KG1 (cell line): ENCODE measurements around the gene POU5F2.

Source experiments
- DNase-seq: peaks from one replicate; lab custom pipeline; 2025; lab: John Stamatoyannopoulos, UW

POU5F2 gene, protein sequence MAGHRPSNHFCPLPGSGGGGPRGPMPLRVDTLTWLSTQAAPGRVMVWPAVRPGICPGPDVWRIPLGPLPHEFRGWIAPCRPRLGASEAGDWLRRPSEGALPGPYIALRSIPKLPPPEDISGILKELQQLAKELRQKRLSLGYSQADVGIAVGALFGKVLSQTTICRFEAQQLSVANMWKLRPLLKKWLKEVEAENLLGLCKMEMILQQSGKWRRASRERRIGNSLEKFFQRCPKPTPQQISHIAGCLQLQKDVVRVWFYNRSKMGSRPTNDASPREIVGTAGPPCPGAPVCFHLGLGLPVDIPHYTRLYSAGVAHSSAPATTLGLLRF

DNA sequence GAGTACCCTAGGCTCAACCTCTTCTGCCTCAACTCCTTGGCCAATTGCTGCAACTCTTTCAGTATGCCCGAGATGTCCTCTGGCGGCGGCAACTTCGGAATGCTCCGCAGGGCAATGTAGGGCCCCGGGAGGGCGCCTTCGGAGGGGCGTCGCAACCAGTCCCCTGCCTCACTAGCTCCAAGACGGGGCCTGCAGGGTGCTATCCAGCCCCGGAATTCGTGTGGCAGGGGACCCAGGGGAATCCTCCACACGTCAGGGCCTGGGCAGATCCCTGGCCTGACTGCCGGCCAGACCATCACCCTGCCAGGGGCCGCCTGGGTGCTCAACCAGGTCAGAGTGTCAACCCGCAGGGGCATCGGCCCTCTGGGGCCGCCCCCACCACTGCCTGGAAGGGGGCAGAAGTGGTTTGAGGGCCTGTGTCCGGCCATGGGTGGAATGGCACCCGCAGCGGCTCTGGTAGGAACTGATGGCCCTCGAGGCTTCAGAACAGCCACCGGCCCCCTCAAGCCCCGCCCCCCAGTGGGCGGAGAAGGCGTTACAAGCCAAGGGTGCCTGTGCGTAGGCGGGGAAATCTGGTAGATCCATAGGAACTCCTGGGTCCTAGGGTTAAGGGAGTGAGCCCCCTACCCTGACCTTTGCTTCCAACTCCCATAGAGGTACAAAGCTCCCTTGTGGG, at the start of gene POU5F2:
Gene POU5F2, minus strand, starts transcription at position 465 of the 676 bp plus-strand sequence. Its CDS starts 37 bp downstream, at position 428.
- DNase-seq, result no peak

DNA sequence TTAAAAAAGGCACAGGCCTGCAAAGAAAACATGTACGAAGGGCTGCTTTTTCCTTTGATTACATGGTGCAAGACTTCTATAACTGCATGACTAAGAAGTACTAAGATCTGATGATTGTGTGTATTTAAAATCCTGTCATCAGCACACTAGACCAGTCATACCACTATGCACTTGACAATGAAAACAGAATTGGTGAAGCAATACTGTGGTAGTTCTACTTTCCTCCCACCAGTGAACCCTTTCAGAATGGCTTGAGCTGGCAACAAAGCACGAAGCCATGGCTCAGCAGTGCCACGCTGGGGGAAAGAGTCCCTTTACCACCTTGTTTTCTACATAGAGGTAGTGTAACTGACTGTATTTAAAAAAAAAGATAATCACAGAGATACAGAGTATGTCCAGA, 49.0 kb upstream of the POU5F2 start:
- no peak for DNase-seq

DNA sequence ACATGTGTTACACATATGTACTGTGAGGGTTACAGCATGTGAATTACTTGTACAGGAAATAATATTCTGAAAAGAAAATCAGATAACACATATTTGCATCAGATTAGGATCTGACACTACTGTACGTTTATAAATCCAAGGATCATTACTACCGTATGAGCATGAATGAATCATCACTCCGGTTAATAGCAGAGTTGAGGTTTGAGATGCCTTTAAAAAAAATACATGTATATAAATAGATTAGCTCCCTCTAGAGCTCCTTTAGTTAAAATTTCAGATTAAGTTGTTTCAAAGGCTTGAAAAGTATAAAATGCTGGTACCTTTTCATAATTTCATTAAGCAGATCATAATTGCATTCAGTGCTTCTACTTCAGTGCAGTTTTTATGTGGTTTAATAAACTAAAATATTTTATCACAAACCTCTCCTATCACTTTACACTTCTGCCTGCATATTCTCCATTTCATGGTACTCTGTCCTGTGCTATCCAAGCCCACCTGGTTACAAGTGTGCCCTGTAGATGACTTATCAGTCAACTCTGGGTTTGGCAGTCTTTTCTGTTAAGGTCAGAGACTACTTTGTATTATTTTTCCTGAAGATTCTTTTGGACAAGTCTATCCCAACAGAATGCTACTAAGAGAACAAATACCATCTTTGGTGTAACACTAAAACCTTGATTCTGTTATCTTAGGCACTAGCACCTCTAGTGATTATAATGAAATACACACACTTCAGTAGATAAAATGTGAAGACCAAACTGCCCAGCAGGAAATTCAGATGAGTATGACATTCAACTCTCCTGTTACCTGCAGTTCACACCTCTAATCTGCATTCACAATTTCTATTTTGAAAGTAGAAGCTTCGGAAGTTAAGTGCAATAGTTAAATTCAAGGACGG, 48.0 kb upstream of the POU5F2 start:
- DNase-seq, result no peak

DNA sequence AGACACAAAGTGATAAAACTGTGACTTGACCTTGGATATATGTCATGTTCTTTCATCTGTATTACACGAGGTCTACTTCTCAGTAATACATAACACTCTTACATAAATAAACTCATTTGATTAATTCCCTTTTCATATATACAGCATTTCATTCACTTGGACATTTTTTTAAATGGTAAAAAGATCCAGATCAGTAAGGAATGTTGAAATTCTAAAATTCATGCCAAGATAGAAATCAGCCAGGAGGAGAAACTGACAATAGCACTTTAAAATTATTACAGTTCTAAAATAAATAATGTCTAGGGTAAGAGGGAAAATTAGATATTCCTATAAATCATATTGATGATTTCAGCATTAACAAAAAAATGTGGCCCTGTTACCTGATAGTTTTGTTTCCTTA, 46.2 kb upstream of the POU5F2 start:
- no peak for DNase-seq

DNA sequence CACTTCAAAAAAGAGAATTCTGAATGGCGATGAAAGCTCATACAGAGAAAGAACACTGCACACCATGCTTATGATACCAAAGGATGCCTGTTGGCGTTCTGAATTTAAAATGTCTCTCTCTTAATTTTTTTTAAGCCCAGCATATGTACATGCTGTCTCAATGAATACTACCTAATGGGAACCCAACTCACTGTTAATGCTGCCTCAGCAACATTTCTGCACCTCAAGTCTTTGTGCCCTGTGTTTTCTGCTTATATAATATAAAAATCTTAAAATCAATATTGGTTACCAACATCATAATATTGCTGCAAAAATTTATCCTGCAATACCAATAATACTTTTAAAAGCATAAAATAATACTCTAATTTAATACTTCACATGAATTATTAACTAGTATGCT, 44.1 kb upstream of the POU5F2 start:
- DNase-seq, result no peak

DNA sequence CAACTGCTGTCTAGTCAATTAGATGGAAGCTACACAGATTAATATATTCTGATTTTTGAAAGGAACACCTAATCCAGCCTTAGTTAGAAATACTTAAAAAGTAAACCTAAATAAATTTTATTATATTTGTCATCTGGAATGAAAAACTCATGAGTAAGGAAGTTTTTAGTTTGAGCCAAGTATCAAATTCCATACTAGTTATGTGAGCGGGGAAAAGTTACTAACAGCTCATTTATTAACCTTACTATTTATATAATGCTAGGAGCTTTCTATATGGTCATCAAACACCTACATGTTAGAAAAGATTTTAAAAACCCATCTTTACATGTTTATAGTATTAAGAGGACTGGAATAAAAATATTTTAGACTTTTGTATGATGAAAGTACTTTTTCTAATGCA, 41.6 kb upstream of the POU5F2 start:
- DNase-seq, result no peak

DNA sequence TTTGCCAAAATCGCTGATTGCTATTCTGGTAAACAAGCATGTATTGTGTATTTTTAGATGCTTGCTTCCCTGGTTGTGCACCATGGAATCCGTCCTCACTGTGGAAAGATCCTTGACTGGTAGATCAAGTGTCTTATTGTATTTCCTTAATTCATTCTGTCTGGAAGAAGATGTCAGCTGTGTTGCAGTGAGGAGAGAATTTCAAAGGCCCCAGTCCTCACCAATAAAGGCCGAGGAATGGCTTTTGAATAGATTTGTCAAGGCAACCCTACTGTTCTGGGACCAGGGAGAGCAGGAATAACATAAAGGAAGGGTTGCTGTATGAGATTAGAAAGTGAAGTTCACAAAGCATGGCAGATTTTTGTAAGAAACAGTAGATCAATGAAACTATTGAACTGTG, 36.2 kb upstream of the POU5F2 start:
- DNase-seq, result no peak

DNA sequence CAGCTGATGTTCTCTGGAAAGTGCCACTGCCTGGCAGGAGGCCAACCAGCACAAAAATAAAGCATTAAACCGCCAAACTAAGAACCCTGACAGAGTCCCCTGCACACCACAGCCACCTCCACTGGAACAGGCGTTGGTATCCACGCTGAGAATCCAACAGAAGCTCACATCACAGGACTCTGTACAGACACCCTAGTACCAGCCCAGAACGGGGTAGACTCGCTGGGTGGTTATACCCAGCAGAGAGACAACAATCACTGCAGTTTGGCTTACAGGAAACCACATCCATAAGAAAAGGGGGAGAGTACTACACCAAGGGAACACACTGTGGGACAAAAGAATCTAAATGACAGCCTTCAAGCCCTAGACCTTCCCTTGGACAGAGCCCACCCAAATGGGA, 15.0 kb upstream of the POU5F2 start:
- DNase-seq, result no peak

DNA sequence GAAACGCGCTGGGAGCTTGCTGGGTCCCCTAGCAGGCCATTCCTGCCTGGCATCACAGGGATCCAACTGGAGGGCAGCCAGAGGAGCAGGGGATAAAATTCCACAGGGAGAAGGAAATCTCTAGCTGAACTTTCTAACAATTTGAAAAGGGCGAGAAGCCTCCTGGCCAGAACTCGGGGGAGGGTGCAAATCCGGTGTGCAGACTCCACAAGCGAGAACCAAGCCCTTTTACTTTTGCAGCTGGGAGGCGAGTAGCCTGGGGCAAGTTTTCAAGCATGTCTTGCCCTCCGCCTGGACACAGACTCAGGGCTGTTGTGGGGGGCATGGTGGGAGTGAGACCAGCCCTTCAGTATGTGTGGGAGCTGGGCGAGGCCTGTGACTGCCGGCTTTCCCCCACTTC, 14.3 kb upstream of the POU5F2 start:
- no peak for DNase-seq

DNA sequence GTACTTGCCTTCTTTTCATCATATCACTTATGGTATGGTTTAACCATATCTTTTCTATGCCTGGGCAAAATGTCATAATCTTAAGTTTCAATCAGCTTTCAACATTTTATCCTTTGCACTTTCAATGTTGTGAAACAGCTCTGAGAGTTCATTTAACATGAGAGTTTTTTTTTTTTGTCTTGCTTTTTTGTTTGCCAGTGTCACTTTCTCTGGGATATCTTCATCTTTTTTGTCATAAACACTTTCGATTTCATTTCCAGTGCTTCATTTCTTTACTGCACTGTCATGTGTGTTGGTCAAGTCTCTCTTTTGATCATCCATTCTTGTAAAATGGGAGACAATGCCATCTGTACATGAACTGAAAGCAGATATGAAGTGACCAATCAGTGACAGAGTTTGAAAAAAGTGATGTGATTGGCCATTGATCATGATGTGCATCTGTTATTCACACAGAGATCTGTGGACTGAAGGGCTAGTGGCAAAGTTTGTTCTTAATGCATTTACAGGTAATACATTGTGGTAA, 7.5 kb upstream of the POU5F2 start:
- DNase-seq, result no peak

DNA sequence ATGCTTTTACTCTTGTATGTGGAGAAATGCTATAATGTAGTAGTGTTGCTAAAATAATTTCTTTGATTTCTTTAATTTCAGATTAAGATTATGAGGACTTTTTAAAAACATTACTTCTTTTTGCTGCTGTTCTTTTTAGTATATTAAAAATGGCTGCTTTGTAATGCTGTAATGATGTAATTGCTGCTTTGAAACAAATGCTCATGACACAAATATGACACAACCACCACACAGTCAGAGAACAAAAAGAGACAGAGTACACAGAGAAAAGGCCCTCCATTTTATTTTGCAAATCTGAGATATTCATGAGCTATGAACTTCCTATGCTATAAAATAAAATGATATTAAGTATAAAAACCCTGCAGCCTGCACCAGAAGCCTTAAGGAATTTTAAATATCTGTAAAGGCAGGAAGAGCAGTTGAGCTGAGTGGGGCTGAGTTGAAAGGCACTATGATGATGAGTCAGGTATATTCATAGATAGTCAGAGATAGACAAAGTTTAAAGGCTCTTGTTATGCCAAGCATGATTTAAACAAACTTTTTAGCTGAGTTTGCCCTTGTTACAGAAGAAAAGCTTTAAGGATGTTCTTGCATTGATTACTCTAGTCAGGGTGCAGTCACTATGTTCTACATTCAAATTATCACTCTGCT, 5.1 kb upstream of the POU5F2 start:
- DNase-seq, result no peak

DNA sequence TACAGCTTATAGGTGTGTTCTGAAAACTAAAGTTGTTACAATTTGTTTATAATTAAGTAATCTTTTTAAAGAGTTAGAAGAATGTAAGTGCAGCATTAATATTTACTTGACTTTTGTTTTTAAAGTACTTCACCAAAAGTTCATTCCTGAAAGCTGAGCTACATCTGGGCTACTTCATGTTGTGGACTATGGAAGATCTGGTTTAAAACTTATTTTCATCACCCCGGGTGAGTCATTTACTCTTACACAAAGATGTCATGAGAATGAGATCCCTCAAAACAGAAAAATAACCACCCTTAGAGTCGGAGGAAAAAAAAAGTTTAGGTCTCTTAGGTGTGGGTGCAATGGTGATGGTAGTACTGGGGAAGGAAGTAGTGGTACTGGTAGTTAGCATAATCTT, 5.1 kb downstream of the POU5F2 start:
- DNase-seq, result no peak

DNA sequence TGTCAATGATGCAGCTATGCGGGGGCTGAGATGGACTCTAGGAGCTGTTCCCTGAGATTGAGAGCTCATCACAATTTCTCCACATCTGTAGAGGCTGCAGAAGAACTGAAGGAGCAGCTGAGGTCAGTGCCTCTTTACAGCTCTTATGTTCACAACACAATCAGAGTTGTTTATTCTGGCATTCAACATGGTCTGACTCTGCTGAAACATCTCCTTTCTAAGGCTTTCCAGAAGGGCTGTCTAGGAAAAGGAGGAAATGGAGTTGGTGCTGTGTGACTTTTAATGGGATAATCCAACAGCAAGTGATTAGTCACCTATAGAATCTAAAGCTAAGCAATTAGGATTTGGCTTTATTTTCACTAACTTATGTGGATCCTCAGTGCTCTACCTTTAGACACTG, 6.0 kb downstream of the POU5F2 start:
- DNase-seq, result no peak

DNA sequence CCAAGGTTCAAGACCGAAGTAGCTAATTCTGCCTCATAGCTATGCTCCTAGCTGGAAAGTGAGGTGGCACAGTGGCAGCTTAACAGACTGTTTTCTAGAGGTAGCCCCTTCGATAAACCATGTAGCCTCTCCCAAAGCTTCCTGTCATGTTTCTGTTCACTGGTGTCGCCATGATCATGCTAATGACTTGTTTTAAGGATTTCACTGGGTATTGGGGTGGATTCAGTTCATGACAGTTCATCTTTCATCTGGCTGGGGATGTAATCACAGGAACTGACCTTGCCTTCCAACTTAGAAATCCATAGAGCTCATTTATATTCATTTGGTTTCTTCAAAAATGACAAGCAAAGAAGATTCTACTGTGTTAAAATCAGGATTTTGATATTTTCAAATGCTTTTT, 9.4 kb downstream of the POU5F2 start:
- DNase-seq, result no peak

DNA sequence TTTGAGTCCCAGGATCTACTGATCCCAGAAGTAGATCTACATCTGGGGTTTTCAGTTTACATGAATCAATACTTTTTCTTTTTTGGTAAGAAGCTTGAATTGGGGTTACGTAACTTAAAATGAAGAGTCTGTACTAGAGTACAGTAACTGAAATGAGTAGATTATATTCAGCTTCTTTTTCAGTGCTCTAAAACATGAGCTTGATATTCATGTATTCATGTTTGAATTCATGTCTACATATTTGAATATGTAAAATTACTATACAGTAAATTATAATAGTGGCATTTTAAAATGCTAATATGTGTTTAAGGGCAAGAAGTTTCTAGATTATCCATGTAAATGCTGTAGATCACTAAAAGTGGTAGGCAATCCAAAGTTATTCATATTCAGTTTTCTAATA, 14.8 kb downstream of the POU5F2 start:
- DNase-seq, result no peak

DNA sequence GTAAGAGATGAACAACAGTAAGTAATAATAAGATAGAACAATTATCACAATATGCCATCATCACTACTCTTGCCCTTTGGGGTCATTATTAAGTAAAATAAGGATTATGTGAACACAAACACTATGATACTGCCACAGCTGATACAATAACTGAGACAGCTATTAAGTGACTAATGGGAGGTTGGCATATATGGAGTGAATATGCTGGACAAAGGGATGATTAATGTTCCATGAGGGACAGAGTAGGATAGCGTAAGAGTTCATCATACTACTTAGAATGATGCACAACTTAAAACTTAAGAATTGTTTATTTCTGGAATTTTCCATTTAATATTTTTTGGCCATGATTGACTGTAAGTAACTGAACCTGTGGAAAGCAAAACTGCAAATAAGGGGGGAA, 16.6 kb downstream of the POU5F2 start:
- DNase-seq, result no peak

DNA sequence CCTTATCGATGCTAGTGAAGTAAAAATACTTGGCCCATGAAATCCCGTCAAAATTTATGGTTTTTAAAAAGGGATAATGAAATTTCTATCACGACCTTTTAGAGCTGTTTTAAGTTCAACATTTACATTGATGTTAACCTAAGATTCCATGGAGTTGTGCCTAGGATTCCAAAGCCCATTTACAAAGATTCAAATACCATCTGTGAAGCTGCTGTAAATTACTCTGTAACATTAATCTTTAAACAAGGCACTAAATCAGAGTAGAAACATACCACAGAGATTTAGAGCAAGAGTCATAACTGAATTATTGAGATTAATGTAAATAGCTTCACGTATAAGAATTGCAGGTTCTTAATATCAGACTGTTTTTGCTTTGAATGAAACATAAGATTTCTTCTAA, 17.7 kb downstream of the POU5F2 start:
- DNase-seq, result no peak

DNA sequence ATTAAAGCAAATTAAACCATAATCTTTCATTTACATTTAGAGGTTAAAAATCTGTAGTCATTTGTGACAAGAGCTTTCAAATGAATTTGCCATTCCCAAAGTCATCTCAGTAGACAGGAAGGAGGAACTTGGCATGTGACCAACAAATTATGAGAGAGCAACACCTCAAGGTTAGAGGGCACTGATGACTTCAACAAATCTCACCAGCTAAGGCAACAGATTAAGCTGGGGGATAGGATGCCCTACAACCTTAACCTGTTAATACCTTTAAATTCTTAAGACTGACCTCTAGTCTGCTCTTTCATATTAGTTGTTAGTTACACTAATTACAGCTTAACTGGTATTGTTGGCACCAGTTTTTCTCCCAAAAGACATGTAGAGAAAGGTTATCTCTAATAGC, 18.4 kb downstream of the POU5F2 start:
- no peak for DNase-seq

DNA sequence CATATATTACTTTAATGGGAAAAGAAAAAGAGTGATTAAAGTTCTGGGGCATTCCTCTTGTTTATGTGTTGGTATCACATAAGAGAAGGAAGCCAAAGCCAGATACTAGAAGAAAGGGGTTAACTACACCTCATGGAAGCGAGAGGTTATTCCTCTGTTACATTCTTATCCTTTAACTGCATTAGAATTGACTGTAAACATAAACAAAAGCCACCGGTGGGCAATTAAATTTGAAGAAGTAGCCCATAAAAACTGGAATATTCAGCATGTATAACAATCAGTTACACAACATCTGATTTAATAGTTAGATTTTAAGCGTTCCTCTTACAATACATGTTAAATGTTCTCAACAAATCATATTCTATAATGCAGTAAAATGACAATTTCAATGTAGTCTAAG, 18.8 kb downstream of the POU5F2 start:
- no peak for DNase-seq

DNA sequence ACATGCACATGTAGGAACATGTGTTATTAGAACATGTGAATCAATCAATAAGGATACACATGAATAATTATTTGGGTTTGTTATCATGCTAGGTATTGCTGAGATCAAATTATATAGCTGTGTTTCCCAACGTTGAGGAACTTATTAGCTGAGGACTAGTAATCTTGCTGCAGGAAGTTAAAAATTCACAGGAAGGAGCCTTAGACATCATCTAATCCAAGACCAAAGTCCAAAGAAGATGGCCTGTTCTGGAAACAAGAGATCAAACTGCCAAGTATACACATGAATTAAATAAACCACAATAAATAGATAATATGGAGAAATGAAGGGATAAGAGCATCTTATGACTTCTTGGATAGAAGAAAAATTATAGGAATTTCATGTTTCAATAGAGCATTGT, 19.9 kb downstream of the POU5F2 start:
- DNase-seq, result no peak

DNA sequence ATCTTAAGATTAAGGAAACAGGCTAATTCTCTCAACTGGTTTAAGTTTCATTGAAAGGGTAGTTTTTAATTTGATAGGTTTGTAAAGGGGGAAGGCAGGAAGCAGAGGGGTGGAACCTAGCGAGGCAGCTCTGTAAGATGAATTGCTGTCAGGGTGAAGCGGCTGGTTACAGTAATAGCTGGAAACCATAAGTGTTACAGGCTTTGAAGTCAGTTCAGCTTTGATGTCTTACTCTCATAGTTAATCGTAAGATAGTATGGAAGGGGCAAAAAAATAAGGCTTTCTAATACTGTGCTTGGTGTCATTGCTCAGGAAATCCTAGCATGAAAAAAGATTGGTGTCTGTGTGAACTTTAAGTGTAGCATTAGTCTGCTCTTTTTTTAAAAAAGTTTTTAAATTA, 20.3 kb downstream of the POU5F2 start:
- DNase-seq, result no peak

DNA sequence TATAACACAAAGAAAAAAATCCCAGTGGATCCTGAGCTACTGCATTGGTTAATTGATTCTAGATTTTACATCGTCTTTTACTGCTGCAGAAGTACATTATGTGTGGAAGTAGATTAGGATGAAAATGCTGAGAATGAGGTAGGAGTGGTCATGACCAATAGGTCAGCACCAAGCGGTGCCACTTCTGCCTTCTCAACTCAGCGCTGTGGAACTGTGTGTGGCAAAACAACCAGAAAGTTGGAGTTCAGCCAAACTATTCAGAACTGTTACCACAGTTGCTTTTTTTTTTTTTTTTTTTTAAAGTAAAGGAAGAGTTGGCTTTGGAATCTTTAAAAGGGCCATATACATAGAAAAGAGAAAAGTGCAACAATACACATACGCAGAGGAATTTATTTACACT, 24.2 kb downstream of the POU5F2 start:
- no peak for DNase-seq
